HL-60 (cell line): ENCODE measurements around the gene RAB11FIP3.

Source experiments
- CTCF ChIP-seq: IDR thresholded peaks from one replicate; pipeline ENCODE4 v1.5.1; 2011; ENCODE audit warnings: low read length, control low read depth, inconsistent platforms; ENCODE audit not compliant: insufficient read depth
- GABPA ChIP-seq: IDR thresholded peaks from 2 replicates; pipeline ENCODE4 v1.6.1; 2012; ENCODE audit warnings: low read depth
- POLR2AphosphoS5 ChIP-seq: IDR thresholded peaks from 2 replicates; pipeline ENCODE4 v1.6.1; 2012; ENCODE audit warnings: low read depth
- REST ChIP-seq: IDR thresholded peaks from 2 replicates; pipeline ENCODE4 v1.6.1; 2012; ENCODE audit warnings: low read depth; ENCODE audit not compliant: insufficient replicate concordance
- SPI1 ChIP-seq: IDR thresholded peaks from 2 replicates; pipeline ENCODE4 v1.6.1; 2012; ENCODE audit warnings: low read depth, mild to moderate bottlenecking, borderline replicate concordance

GRCh38 chr16:559021-559380, 133.6 kb downstream of the RAB11FIP3 start:
- no peak for TF ChIP-seq CTCF
- no peak for TF ChIP-seq GABPA
- TF ChIP-seq POLR2AphosphoS5: no peak
- TF ChIP-seq REST: no peak
- TF ChIP-seq SPI1: no peak
